HepG2 (cell line): Measurements from ENCODE around the gene TGM3. TPM values are rescaled to one million over a fixed set of nuclear protein-coding genes. Genes with fewer than 3 reads are reported as not detected.
A peak's percentile ranks its signal among the peaks of the same experiment; 100 is the strongest.

Source experiments
- ATAC-seq: fragments of 200-7000 bp; cut with Tn5 transposase; 3 replicates; pipeline ENCODE4 v1.9.1; 2020; ENCODE audit warnings: mild to moderate bottlenecking, moderate library complexity
- BruUV-seq: library from RNA; stranded (reverse); fragments of 400-500 nt; replicated peaks from 2 replicates; lab custom pipeline; 2021; lab: Mats Ljungman, UMichigan
- CTCF ChIA-PET: fragments of 300-600 bp; formaldehyde crosslinking; extraction: SDS; loops from one replicate; lab custom pipeline; 2021; ENCODE audit warnings: low total read pairs, inconsistent platforms, low intra/inter-chr PET ratio; lab: Yijun Ruan, JAX
- POLR2A ChIA-PET: fragments of 350-600 bp; sonication (Branson Sonifier 250); formaldehyde crosslinking; loops from one replicate; lab custom pipeline; 2020; ENCODE audit warnings: antibody characterized with exemption, inconsistent platforms; lab: Yijun Ruan, JAX
- DNase-seq: peaks from one replicate; pipeline ENCODE4 v3.0.0-alpha.2; 2015; ENCODE audit warnings: low spot score
- FAIRE-seq: peaks from 3 replicates; lab custom pipeline; 2011; peaks lifted over from hg19 to GRCh38; lab: Jason Lieb, UNC
- H2AFZ ChIP-seq: one replicate; pipeline ENCODE4 v1.6.1; 2011; ENCODE audit warnings: low read length, inconsistent platforms
- H3K27ac ChIP-seq: fragments of 300-600 bp; 3 replicates; pipeline ENCODE4 v1.8.0; 2011; ENCODE audit warnings: mixed run types, mild to moderate bottlenecking, mixed read lengths, low read length, inconsistent platforms; ENCODE audit not compliant: insufficient read depth; ENCODE audit errors: extremely low read length
- H3K27me3 ChIP-seq, 2 experiments: fragments of 200-600 bp in 1 of 2; 2 replicates in 1 of 2; 3 replicates in 1 of 2; pipeline versions ENCODE4 v1.6.0 to v1.8.0; 2011; ENCODE audit warnings: low read length in 2 of 2, mild to moderate bottlenecking in 2 of 2, moderate library complexity in 2 of 2, inconsistent platforms in 1 of 2; ENCODE audit not compliant: insufficient read depth in 2 of 2, control insufficient read depth in 1 of 2
- H3K36me3 ChIP-seq, 2 experiments: fragments of 200-600 bp in 1 of 2; replicated peaks in 1 of 2; 2 replicates in 1 of 2; 3 replicates in 1 of 2; pipeline versions ENCODE4 v1.5.1 to v1.8.0; 2011; ENCODE audit warnings: low read length in 2 of 2, inconsistent platforms in 1 of 2; ENCODE audit not compliant: insufficient read depth in 2 of 2, control insufficient read depth in 1 of 2
- H3K4me1 ChIP-seq: 2 replicates; pipeline ENCODE4 v1.5.1; 2012; ENCODE audit warnings: low read length, inconsistent platforms; ENCODE audit not compliant: insufficient read depth
- H3K4me2 ChIP-seq: 2 replicates; pipeline ENCODE4 v1.6.0; 2011; ENCODE audit warnings: low read depth, low read length, inconsistent platforms
- H3K4me3 ChIP-seq, 3 experiments: fragments of 200-600 bp in 1 of 3; sonication (generic), shearing (Covaris generic) in 1 of 3; replicated peaks in 1 of 3; 2 replicates each; pipeline ENCODE4 v1.5.1; 2011 to 2016; ENCODE audit warnings: low read length in 3 of 3, inconsistent platforms in 2 of 3, low read depth in 2 of 3, mild to moderate bottlenecking in 2 of 3, control low read depth in 1 of 3, mixed read lengths in 1 of 3; ENCODE audit not compliant: insufficient read depth in 1 of 3
- H3K79me2 ChIP-seq: one replicate; pipeline ENCODE4 v1.6.1; 2011; ENCODE audit warnings: low read length, inconsistent platforms; ENCODE audit not compliant: insufficient read depth
- H3K9ac ChIP-seq: 2 replicates; pipeline ENCODE4 v1.6.0; 2011; ENCODE audit warnings: mild to moderate bottlenecking, low read depth, low read length, inconsistent platforms; ENCODE audit not compliant: insufficient read depth
- H3K9me3 ChIP-seq: 2 replicates; pipeline ENCODE4 v1.5.1; 2012; ENCODE audit warnings: mild to moderate bottlenecking, low read length
- H4K20me1 ChIP-seq: 2 replicates; pipeline ENCODE4 v1.6.0; 2011; ENCODE audit warnings: inconsistent platforms, mild to moderate bottlenecking, low read length, moderate library complexity; ENCODE audit not compliant: insufficient read depth
- CHD2 ChIP-seq: IDR thresholded peaks from 2 replicates; pipeline ENCODE4 v1.6.1; 2011; ENCODE audit warnings: low read depth, low read length, improper control_type of control experiment
- CREB3 ChIP-seq: sonication (generic); formaldehyde crosslinking; IDR thresholded peaks from 2 replicates; pipeline ENCODE4 v1.5.0; 2020; ENCODE audit warnings: missing genetic modification reagents
- FOSL2 ChIP-seq: sonication (generic); formaldehyde crosslinking; IDR thresholded peaks from 2 replicates; pipeline ENCODE4 v1.4.0; 2020; ENCODE audit warnings: missing genetic modification reagents
- SPEN ChIP-seq: sonication (generic); formaldehyde crosslinking; IDR thresholded peaks from 2 replicates; pipeline ENCODE4 v1.5.1; 2020; ENCODE audit warnings: low read depth, mild to moderate bottlenecking, missing genetic modification reagents
- ZNF512B ChIP-seq: sonication (generic); formaldehyde crosslinking; IDR thresholded peaks from 2 replicates; pipeline ENCODE4 v1.5.1; 2020; ENCODE audit warnings: missing genetic modification reagents, mild to moderate bottlenecking, borderline replicate concordance
- ZNF766 ChIP-seq: sonication (generic); formaldehyde crosslinking; IDR thresholded peaks from 2 replicates; pipeline ENCODE4 v1.5.0; 2020; ENCODE audit warnings: missing genetic modification reagents, borderline replicate concordance
- ZSCAN31 ChIP-seq: sonication (generic); formaldehyde crosslinking; IDR thresholded peaks from 2 replicates; pipeline ENCODE4 v1.5.0; 2020; ENCODE audit warnings: low read depth, mild to moderate bottlenecking, missing genetic modification reagents
- WGBS: methylation state at CpG from one replicate; pipeline ENCODE4 v1.1.6; 2017; ENCODE audit warnings: low lambda C conversion rate; 5-methylcytosine and 5-hydroxymethylcytosine counted together
- in situ Hi-C: cut with HindIII; loops from 2 replicates; pipeline ENCODE4 v1.10.0; 2017; ENCODE audit warnings: low pct_unique_long_range_greater_than_20kb; ENCODE audit not compliant: extremely low pct_ligation_motif_present
- intact Hi-C: fragments of 100-400 bp; cut with micrococcal nuclease; formaldehyde crosslinking; loops from one replicate; pipeline ENCODE4 v1.10.0; 2022; ENCODE audit not compliant: unreplicated experiment
- polyA plus RNA-seq, 8 experiments: library from polyadenylated mRNA; depleted of rRNA in 3 of 8; stranded (reverse) in 7 of 8; unstranded in 1 of 8; fragments of >200 nt; fragmentation: Illumina TruSeq in 4 of 8; extraction: Trizol in 4 of 8; gene quantifications; 2 replicates each; pipeline versions ENCODE4 v1.2.1 to v1.2.3, GENCODE V29; 2011 to 2016; ENCODE audit warnings: low read depth in 4 of 8, missing spikeins in 1 of 8, mixed read lengths in 1 of 8; ENCODE audit not compliant: insufficient read depth in 1 of 8
- total RNA-seq, 5 experiments: library from RNA; depleted of rRNA; stranded (reverse); fragments of >200 nt; fragmentation: Illumina TruSeq; extraction: Trizol; gene quantifications; 2 replicates each; pipeline ENCODE4 v1.2.3, GENCODE V29; 2016; ENCODE audit warnings: low read depth in 1 of 5

TGM3 gene
- total and polyA plus RNA-seq, 2 of the 13 experiments (the other 11 are each of a cell fraction or from before 2014, with no cell fraction given), result not detected

GRCh38 chr20:2349801-2350200, 54.0 kb downstream of the TGM3 start:
- Histone ChIP-seq H3K4me2 (no peak overlapping the region), H2AFZ (no peak overlapping the region), H3K79me2 (no peaks in the 10 kb centered on the region), H3K4me3 (no peak overlapping the region), H3K27ac (no peak overlapping the region), H4K20me1 (no peaks in the 10 kb centered on the region), H3K9me3 (0 out of 2 replicates have a peak, but pooled peaks cover 4% of the 10 kb centered on the region), H3K4me1 (peaks cover 4% of the 10 kb centered on the region; the same call in 1 of the 2 replicates), H3K36me3 (no peaks in the 10 kb centered on the region), H3K9ac (no peak overlapping the region), H3K27me3 (peaks cover 0 to 6% of the 10 kb centered on the region in 2 experiments; a peak in 2 of 5 replicates)
- TF ChIP-seq FOSL2 (peak; percentile 37), SPEN (no peak), ZNF766 (CRISPR knock-in tag) (no peak), ZNF512B (CRISPR knock-in tag) (no peak), CHD2 (no peak), CREB3 (CRISPR knock-in tag) (no peak), ZSCAN31 (CRISPR knock-in tag) (no peak)
- ChIA-PET POLR2A (no interaction called here), CTCF (no interaction called here)
- in situ Hi-C loops, result no loop called here
- FAIRE-seq (no peak), DNase-seq (peak; percentile 39), ATAC-seq (no peak)
- intact Hi-C loops, result loop anchor here (2.0 kb wide), 1 partner anchor 73 kb away; no protein-coding TSS in a partner anchor
- BruUV-seq, result no TSS peak
- WGBS, result 7% methylated on average over 4 of the region's 4 CpGs
